WERI-Rb-1 (cell line): Measurements from ENCODE around the gene BRD3OS.

ENCODE experiments used
- DNase-seq: peaks from one replicate; pipeline ENCODE4 v3.0.0-alpha.2; 2020
- H3K27ac ChIP-seq: fragments of 250-450 bp; sonication (Bioruptor Pico); 2 replicates; pipeline ENCODE4 v1.5.1; 2020; ENCODE audit warnings: mild to moderate bottlenecking, moderate library complexity
- H3K27me3 ChIP-seq: fragments of 250-450 bp; sonication (Bioruptor Pico); 2 replicates; pipeline ENCODE4 v1.5.1; 2021; ENCODE audit warnings: mild to moderate bottlenecking, low read depth, moderate library complexity; ENCODE audit not compliant: insufficient read depth, severe bottlenecking
- H3K36me3 ChIP-seq: fragments of 250-450 bp; sonication (Bioruptor Pico); 2 replicates; pipeline ENCODE4 v1.5.1; 2020; ENCODE audit warnings: mild to moderate bottlenecking, moderate library complexity
- H3K4me3 ChIP-seq: 2 replicates; pipeline ENCODE4 v1.5.1; 2011; ENCODE audit warnings: low read depth, mild to moderate bottlenecking, control low read depth, low read length
- H3K9me3 ChIP-seq: fragments of 250-450 bp; sonication (Bioruptor Pico); 2 replicates; pipeline ENCODE4 v1.5.1; 2021; ENCODE audit warnings: mild to moderate bottlenecking, moderate library complexity; ENCODE audit not compliant: severe bottlenecking
- CTCF ChIP-seq: IDR thresholded peaks from 2 replicates; pipeline ENCODE4 v1.5.1; 2011; ENCODE audit warnings: low read depth, mild to moderate bottlenecking, control low read depth, inconsistent platforms, low read length

The BRD3OS gene

GRCh38 chr9:133995012-133995896 lies 30.0 kb upstream of the BRD3OS start:
- H3K9me3 ChIP-seq, result no peaks in the 10 kb centered on the region
- no peak overlapping the region for H3K4me3 ChIP-seq
- no peaks in the 10 kb centered on the region for H3K27me3 ChIP-seq
- DNase-seq, result peak; percentile 52
- no peaks in the 10 kb centered on the region; the same call in 1 of the 2 replicates for H3K36me3 ChIP-seq
- TF ChIP-seq CTCF, result peak; percentile 73
- no peak overlapping the region; the same call in 1 of the 2 replicates for H3K27ac ChIP-seq

GRCh38 chr9:133996531-133997520 lies 28.5 kb upstream of the BRD3OS start:
- TF ChIP-seq CTCF, result no peak

GRCh38 chr9:133997584-133997983 lies 27.7 kb upstream of the BRD3OS start:
- no peaks in the 10 kb centered on the region for H3K36me3 ChIP-seq
- DNase-seq, result no peak
- no peaks in the 10 kb centered on the region for H3K27me3 ChIP-seq
- no peak for TF ChIP-seq CTCF
- no peak overlapping the region for H3K27ac ChIP-seq
- H3K9me3 ChIP-seq, result no peaks in the 10 kb centered on the region
- H3K4me3 ChIP-seq, result no peak overlapping the region

More at GRCh38 chr9:133996531-133997520, 28.5 kb upstream of the BRD3OS start:
- DNase-seq, result no peak
- no peak overlapping the region for H3K4me3 ChIP-seq
- no peak overlapping the region for H3K27ac ChIP-seq
- H3K36me3 ChIP-seq, result no peaks in the 10 kb centered on the region
- H3K27me3 ChIP-seq, result no peaks in the 10 kb centered on the region
- H3K9me3 ChIP-seq, result no peaks in the 10 kb centered on the region

- no peak for TF ChIP-seq CTCF
- DNase-seq, result no peak
- no peak overlapping the region for H3K27ac ChIP-seq
Measured at GRCh38 chr9:133998915-133999595, 26.2 kb upstream of the BRD3OS start.

GRCh38 chr9:133999851-134000265 lies 25.4 kb upstream of the BRD3OS start:
- Histone ChIP-seq H3K9me3 (no peaks in the 10 kb centered on the region), H3K36me3 (no peaks in the 10 kb centered on the region), H3K4me3 (no peak overlapping the region), H3K27me3 (no peaks in the 10 kb centered on the region), H3K27ac (no peak overlapping the region)
- TF ChIP-seq CTCF, result no peak
- DNase-seq, result no peak

More at GRCh38 chr9:133998915-133999595, 26.2 kb upstream of the BRD3OS start:
- Histone ChIP-seq H3K27me3 (no peaks in the 10 kb centered on the region), H3K36me3 (no peaks in the 10 kb centered on the region), H3K9me3 (no peaks in the 10 kb centered on the region), H3K4me3 (no peak overlapping the region)
